DOHH2 (cell line): ENCODE data around the gene RBM47.

ENCODE experiments used
- CTCF ChIP-seq: fragments of 200-600 bp; sonication (generic); IDR thresholded peaks from one replicate; pipeline ENCODE4 v1.5.1; 2014; ENCODE audit warnings: antibody characterized with exemption, mild to moderate bottlenecking, low read depth, low read length; ENCODE audit not compliant: poor library complexity, severe bottlenecking
- EZH2phosphoT487 ChIP-seq: fragments of 200-600 bp; sonication (generic); IDR thresholded peaks from 2 replicates; pipeline ENCODE4 v1.6.1; 2017; ENCODE audit warnings: borderline replicate concordance, mild to moderate bottlenecking, antibody characterized with exemption, low read length, moderate library complexity, mixed read lengths

GRCh38 chr4:40395166-40395900 is 234.3 kb downstream of the RBM47 start:
- TF ChIP-seq CTCF (no peak), EZH2phosphoT487 (no peak)
